Fibroblast of lung (primary cell): ENCODE results near the gene UTP11.

Experiments used
- CTCF ChIP-seq, 2 donors: IDR thresholded peaks in 1 of 2; conservative IDR thresholded peaks in 1 of 2; 1 replicate in 1 of 2; 2 replicates in 1 of 2; pipeline ENCODE4 v1.5.1; 2011 to 2012; ENCODE audit warnings: low read length in 2 of 2, control low read depth in 1 of 2, inconsistent platforms in 1 of 2, low read depth in 1 of 2, mild to moderate bottlenecking in 1 of 2
- EZH2 ChIP-seq: IDR thresholded peaks from 2 replicates; pipeline ENCODE4 v1.5.1; 2012; ENCODE audit warnings: low read length, control low read depth, mild to moderate bottlenecking; ENCODE audit errors: missing control alignments

GRCh38 chr1:38014724-38015424, 2.3 kb downstream of the UTP11 start:
- no peak for TF ChIP-seq EZH2
- no peak for TF ChIP-seq CTCF (conservative IDR thresholded peaks at IDR 0.05 in 1 of 2, IDR thresholded peaks at IDR 0.05 in 1 of 2; ENCODE audit: low read depth in 1 of 2, low read length in 2 of 2)
